NCI-H345 treated with DMSO at 0.1 percent for 48 hours (cell line): ENCODE results near the gene CARD9.

ENCODE experiments used
- DNase-seq: peaks from one replicate; lab custom pipeline; 2025; ENCODE audit not compliant: unreplicated experiment; lab: John Stamatoyannopoulos, UW

The CARD9 gene

GRCh38 chr9:136381311-136381710, 7.8 kb upstream of the CARD9 start:
- no peak for DNase-seq

GRCh38 chr9:136380381-136380780, 6.9 kb upstream of the CARD9 start:
- no peak for DNase-seq

GRCh38 chr9:136379891-136380290, 6.4 kb upstream of the CARD9 start:
- no peak for DNase-seq

- no peak for DNase-seq
Measured at GRCh38 chr9:136379401-136379800, 5.9 kb upstream of the CARD9 start.

GRCh38 chr9:136379003-136379287, 5.5 kb upstream of the CARD9 start:
- no peak for DNase-seq

GRCh38 chr9:136378170-136379002, 4.9 kb upstream of the CARD9 start:
- DNase-seq, result no peak

- DNase-seq, result no peak
Measured at GRCh38 chr9:136377341-136378169, 4.1 kb upstream of the CARD9 start.

- DNase-seq, result no peak
Measured at GRCh38 chr9:136376457-136376856, 3.0 kb upstream of the CARD9 start.

GRCh38 chr9:136375096-136375495, 1.6 kb upstream of the CARD9 start:
- DNase-seq, result no peak

- DNase-seq, result no peak
Measured at GRCh38 chr9:136374183-136374575, 710 bp upstream of the CARD9 start.

GRCh38 chr9:136372561-136373299, 739 bp downstream of the CARD9 start:
- no peak for DNase-seq

- DNase-seq, result no peak
Measured at GRCh38 chr9:136372006-136372405, 1.5 kb downstream of the CARD9 start.

- no peak for DNase-seq
Measured at GRCh38 chr9:136371533-136371880, 2.0 kb downstream of the CARD9 start.

- no peak for DNase-seq
Measured at GRCh38 chr9:136370687-136371532, 2.6 kb downstream of the CARD9 start.

- DNase-seq, result no peak
Measured at GRCh38 chr9:136370037-136370436, 3.4 kb downstream of the CARD9 start.

GRCh38 chr9:136368190-136368589, 5.3 kb downstream of the CARD9 start:
- no peak for DNase-seq

- DNase-seq, result no peak
Measured at GRCh38 chr9:136367296-136368145, 5.9 kb downstream of the CARD9 start.

GRCh38 chr9:136366826-136367225, 6.6 kb downstream of the CARD9 start:
- DNase-seq, result no peak

- no peak for DNase-seq
Measured at GRCh38 chr9:136365775-136366222, 7.7 kb downstream of the CARD9 start.
